Naive thymus-derived CD4-positive, alpha-beta T cell (primary cell): ENCODE measurements around the gene PSKH1. TPM values are rescaled to one million over a fixed set of nuclear protein-coding genes. Genes with fewer than 3 reads are reported as not detected.
A peak's percentile ranks its signal among the peaks of the same experiment; 100 is the strongest.

Experiments
- ATAC-seq: fragments of 150-1000 bp; cut with Tn5 transposase; 2 replicates; pipeline ENCODE4 v1.10.0; 2021; ENCODE audit warnings: mild to moderate bottlenecking, moderate library complexity
- CTCF ChIA-PET: fragments of 350-600 bp; sonication (Branson Sonifier 250); formaldehyde crosslinking; loops from one replicate; lab custom pipeline; 2021; ENCODE audit warnings: antibody characterized with exemption; lab: Charles Lee
- POLR2A ChIA-PET: fragments of 350-600 bp; sonication (Branson Sonifier 250); formaldehyde crosslinking; loops from one replicate; lab custom pipeline; 2021; ENCODE audit warnings: antibody characterized with exemption, inconsistent platforms; lab: Charles Lee
- DNase-seq, 9 donors: peaks; one replicate each; pipeline versions ENCODE4 v3.0.0 to v3.0.0-alpha.2; 2020 to 2022; ENCODE audit warnings: mixed read lengths in 1 of 9
- H3K27ac ChIP-seq: one replicate; pipeline ENCODE4 v1.7.0; 2013; ENCODE audit warnings: mild to moderate bottlenecking, low read depth, low read length, moderate library complexity
- H3K27me3 ChIP-seq, 2 donors: one replicate each; pipeline ENCODE4 v1.7.0; 2013; ENCODE audit warnings: low read length in 2 of 2, mild to moderate bottlenecking in 2 of 2, moderate library complexity in 2 of 2; ENCODE audit not compliant: control insufficient read depth in 2 of 2, insufficient read depth in 2 of 2
- H3K36me3 ChIP-seq, 3 experiments: 1 replicate in 2 of 3; 2 replicates in 1 of 3; pipeline ENCODE4 v1.7.0; 2013; ENCODE audit warnings: low read length in 3 of 3, mild to moderate bottlenecking in 3 of 3, moderate library complexity in 1 of 3; ENCODE audit not compliant: insufficient read depth in 3 of 3, control insufficient read depth in 2 of 3
- H3K4me1 ChIP-seq, 2 donors: one replicate each; pipeline ENCODE4 v1.7.0; 2013; ENCODE audit warnings: low read length in 2 of 2, mild to moderate bottlenecking in 2 of 2, moderate library complexity in 1 of 2; ENCODE audit not compliant: control insufficient read depth in 2 of 2, insufficient read depth in 2 of 2
- H3K4me3 ChIP-seq: 2 replicates; pipeline ENCODE4 v1.7.0; 2013; ENCODE audit warnings: mild to moderate bottlenecking, low read length
- H3K9me3 ChIP-seq, 3 experiments: 1 replicate in 2 of 3; 2 replicates in 1 of 3; pipeline ENCODE4 v1.7.0; 2013; ENCODE audit warnings: low read length in 3 of 3; ENCODE audit not compliant: control insufficient read depth in 2 of 3
- H3K27ac Mint-ChIP-seq, 9 donors: one replicate each; pipeline ENCODE4 v1.8.0; 2020 to 2022; ENCODE audit warnings: mixed read lengths in 9 of 9, mild to moderate bottlenecking in 8 of 9, moderate library complexity in 5 of 9, inconsistent platforms in 2 of 9
- H3K27me3 Mint-ChIP-seq, 5 donors: one replicate each; pipeline ENCODE4 v1.8.0; 2021 to 2022; ENCODE audit warnings: mixed read lengths in 5 of 5, mild to moderate bottlenecking in 1 of 5
- H3K36me3 Mint-ChIP-seq, 5 donors: one replicate each; pipeline ENCODE4 v1.8.0; 2020 to 2022; ENCODE audit warnings: mixed read lengths in 5 of 5, mild to moderate bottlenecking in 3 of 5, inconsistent platforms in 1 of 5
- H3K4me1 Mint-ChIP-seq, 7 donors: one replicate each; pipeline ENCODE4 v1.8.0; 2020 to 2022; ENCODE audit warnings: mixed read lengths in 7 of 7, mild to moderate bottlenecking in 3 of 7, inconsistent platforms in 1 of 7
- H3K4me3 Mint-ChIP-seq, 10 donors: one replicate each; pipeline ENCODE4 v1.8.0; 2020 to 2022; ENCODE audit warnings: mild to moderate bottlenecking in 10 of 10, mixed read lengths in 10 of 10, moderate library complexity in 6 of 10, inconsistent platforms in 2 of 10
- H3K9me3 Mint-ChIP-seq, 11 donors: one replicate each; pipeline ENCODE4 v1.8.0; 2020 to 2022; ENCODE audit warnings: mixed read lengths in 11 of 11, mild to moderate bottlenecking in 4 of 11, inconsistent platforms in 1 of 11, moderate library complexity in 1 of 11
- intact Hi-C, 2 donors: fragments of 100-400 bp; cut with micrococcal nuclease; formaldehyde crosslinking; loops; one replicate each; pipeline ENCODE4 v1.15.1; 2023
- polyA plus RNA-seq, 2 donors: library from polyadenylated mRNA; unstranded; fragments of 300-500 nt; fragmentation: Illumina TruSeq; gene quantifications; one replicate each; pipeline ENCODE4 v1.2.3, GENCODE V29; 2021
- total RNA-seq, 6 experiments: library from RNA in 5 of 6; stranded (reverse) in 5 of 6; gene quantifications; 1 replicate in 5 of 6; 2 replicates in 1 of 6; pipeline ENCODE4 v1.2.3 and lab custom pipeline; 2021 to 2026

Gene PSKH1
- total and polyA plus RNA-seq, 7 experiments from 2014 or later, result 18.0 to 34.0 (median 23.3) TPM

DNA sequence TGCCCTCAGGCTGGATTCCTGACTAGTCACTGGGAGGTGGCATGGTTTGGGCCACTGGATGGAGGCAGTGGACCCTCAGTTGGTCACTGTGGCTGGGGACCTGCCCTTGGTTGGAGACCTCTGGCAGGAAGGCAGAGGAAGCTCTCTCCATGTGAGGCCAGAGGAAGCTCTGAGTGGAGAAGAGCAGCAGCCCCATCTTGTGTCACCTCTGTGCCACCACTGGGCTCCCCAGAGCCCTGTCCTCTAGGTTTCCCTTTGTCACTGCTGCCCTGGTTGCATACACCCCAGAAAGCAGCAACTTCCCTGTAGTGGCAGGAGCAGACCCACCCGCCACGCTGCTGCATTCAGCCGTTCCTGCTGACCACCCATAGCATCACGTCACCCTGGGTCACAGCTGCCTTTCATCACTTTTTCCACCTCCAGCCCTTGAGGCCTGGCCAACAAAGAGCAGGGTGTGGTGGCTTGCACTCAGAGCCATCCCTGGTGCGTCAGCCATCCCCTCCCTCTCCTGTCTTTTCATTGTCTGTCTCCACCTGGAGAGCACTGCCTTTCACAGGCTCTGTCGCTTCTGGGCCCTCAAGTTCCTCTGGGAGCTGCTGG, 26.7 kb downstream of the PSKH1 start:
- H3K27me3 ChIP-seq, result no peaks in the 10 kb centered on the region
- H3K27ac ChIP-seq, result no peak overlapping the region
- no peaks in the 10 kb centered on the region for H3K9me3 ChIP-seq
- intact Hi-C loops, result no loop called here
- Mint-ChIP-seq H3K27me3 (no peaks in the 10 kb centered on the region), H3K4me1 (peaks cover 21 to 45% (median 40%) of the 10 kb centered on the region in 7 donors), H3K36me3 (peaks cover 0 to 18% (median 0%) of the 10 kb centered on the region in 5 donors), H3K4me3 (no peak overlapping the region), H3K9me3 (no peaks in the 10 kb centered on the region), H3K27ac (peak overlapping the region in 1 of 9 donors; percentile 5)
- peaks cover 0 to 57% (median 0%) of the 10 kb centered on the region in 3 experiments for H3K36me3 ChIP-seq
- ChIA-PET POLR2A (interaction anchor here (0.6 to 0.9 kb wide), 3 partner anchors 103 to 399 kb away, joined by 3 to 5 read pairs (median 3); partner anchors contain the start of genes DDX28 and DUS2), CTCF (interaction anchor here (0.6 to 1.1 kb wide), 2 partner anchors 248 to 399 kb away, joined by 4 to 5 read pairs; no protein-coding TSS in a partner anchor)
- DNase-seq (no peak), ATAC-seq (no peak)
- no peaks in the 10 kb centered on the region for H3K4me1 ChIP-seq
- H3K4me3 ChIP-seq, result no peak overlapping the region

DNA sequence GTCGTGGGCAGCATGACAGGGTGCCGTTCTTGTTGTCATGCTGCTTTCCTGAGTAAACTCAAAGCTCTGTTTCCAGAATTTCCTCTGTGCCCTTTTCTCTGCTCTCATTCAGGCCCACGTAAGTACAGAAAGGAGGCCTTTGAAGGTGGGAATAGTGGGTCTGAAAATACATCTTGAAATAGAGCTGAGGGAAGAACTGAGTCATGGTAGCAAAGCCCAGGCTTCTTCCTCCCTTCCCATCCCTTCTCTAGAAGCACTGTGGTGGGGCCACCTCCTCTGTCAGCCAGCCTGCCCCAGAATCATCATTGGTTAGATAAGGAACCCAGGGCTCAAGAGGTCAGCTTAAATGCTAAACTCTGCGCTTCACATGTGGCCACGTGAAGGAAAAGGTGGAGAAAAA, 29.2 kb downstream of the PSKH1 start:
- no peaks in the 10 kb centered on the region for H3K9me3 ChIP-seq

DNA sequence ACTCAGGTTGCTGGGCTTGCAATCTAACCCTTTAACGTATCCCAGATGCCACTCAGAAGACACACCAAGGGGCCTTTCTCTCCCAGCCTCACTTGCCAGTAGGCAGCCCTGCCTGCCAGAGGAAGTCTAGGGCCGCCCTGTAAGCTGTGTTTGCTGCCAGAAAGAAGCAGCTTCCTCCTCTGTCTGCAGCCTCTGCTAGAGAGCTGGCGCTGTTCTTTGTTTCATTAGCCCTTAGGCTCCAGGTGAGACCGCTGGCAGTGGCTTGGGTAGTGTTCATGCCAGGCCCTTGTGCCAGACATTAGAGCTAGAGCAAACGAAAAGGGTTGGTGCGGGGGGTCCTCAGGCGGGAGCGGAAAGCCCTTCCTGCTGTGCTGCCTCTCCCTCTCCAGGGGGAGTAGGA, 29.7 kb downstream of the PSKH1 start:
- ChIA-PET POLR2A (interaction anchor here (1.2 kb wide), 1 partner anchor 8 kb away, joined by 5 read pairs; no protein-coding TSS in a partner anchor), CTCF (no interaction called here)
- Histone ChIP-seq H3K9me3 (no peaks in the 10 kb centered on the region), H3K27me3 (no peaks in the 10 kb centered on the region), H3K4me3 (no peak overlapping the region), H3K36me3 (peaks cover 0 to 47% (median 0%) of the 10 kb centered on the region in 3 experiments), H3K4me1 (no peaks in the 10 kb centered on the region), H3K27ac (no peak overlapping the region)
- Mint-ChIP-seq H3K27ac (peak overlapping the region in 2 of 9 donors; percentile 55 to 69), H3K9me3 (no peaks in the 10 kb centered on the region), H3K27me3 (no peaks in the 10 kb centered on the region), H3K36me3 (peaks cover 0 to 3% (median 0%) of the 10 kb centered on the region in 5 donors), H3K4me1 (peaks cover under 1 to 19% (median 17%) of the 10 kb centered on the region in 7 donors), H3K4me3 (no peak overlapping the region)
- ATAC-seq (no peak), DNase-seq (no peak)
- intact Hi-C loops, result no loop called here

More for the DNA sequence above, 29.2 kb downstream of the PSKH1 start:
- ChIA-PET POLR2A (interaction anchor here (1.0 to 1.2 kb wide), 2 partner anchors 9 to 20 kb away, joined by 5 read pairs; no protein-coding TSS in a partner anchor), CTCF (no interaction called here)
- Mint-ChIP-seq H3K4me1 (peaks cover 5 to 24% (median 22%) of the 10 kb centered on the region in 7 donors), H3K4me3 (no peak overlapping the region), H3K27me3 (no peaks in the 10 kb centered on the region), H3K36me3 (peaks cover 0 to 8% (median 0%) of the 10 kb centered on the region in 5 donors), H3K9me3 (no peaks in the 10 kb centered on the region), H3K27ac (peak overlapping the region in 6 of 9 donors; percentile 17 to 74 (median 29))
- ATAC-seq (no peak), DNase-seq (no peak)
- H3K36me3 ChIP-seq, result peaks cover 0 to 46% (median 0%) of the 10 kb centered on the region in 3 experiments
- no peak overlapping the region for H3K27ac ChIP-seq
- no peak overlapping the region for H3K4me3 ChIP-seq
- H3K4me1 ChIP-seq, result no peaks in the 10 kb centered on the region
- intact Hi-C loops, result no loop called here
- H3K27me3 ChIP-seq, result no peaks in the 10 kb centered on the region

DNA sequence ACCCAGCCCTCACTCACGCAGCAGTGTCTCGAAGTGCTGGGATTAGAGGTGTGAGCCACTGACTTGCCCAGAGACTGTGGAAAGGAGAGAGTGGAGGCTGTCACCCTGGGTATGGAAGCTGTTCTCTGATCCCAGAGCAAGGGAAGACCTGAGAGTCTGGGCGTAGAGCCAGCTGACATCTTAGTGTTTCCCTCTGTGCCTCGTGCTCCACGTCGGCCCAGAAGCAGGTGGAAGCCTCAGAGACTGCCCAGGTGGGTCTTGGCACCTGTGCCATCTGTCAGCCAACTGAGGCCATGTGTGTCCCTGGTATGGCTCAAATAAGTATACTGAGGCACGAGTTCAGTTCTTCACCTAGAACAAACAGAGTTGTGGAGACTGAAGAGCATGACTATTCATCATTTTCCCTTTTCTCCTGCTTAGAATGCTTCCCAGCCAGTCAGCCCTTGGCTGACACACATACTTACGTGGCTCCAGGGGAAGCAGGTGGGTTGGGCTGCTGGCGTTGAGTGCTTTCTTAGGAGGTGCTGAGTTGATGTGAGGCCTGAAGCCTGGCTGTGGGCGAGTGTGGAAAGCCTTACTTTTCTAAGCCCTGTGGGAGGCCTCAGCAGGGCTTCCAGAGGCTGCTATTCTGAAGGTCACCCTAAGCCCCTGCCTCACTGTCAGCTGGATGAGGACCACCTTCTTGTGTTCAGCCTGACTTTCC, 30.5 kb downstream of the PSKH1 start:
- peaks cover 0 to 21% (median 14%) of the 10 kb centered on the region in 7 donors for H3K4me1 Mint-ChIP-seq
- no peaks in the 10 kb centered on the region for H3K9me3 ChIP-seq
- H3K36me3 Mint-ChIP-seq, result peaks cover 0 to 7% (median 0%) of the 10 kb centered on the region in 5 donors
- CTCF ChIA-PET, result interaction anchor here (1.8 kb wide), 1 partner anchor 40 kb away, joined by 5 read pairs; no protein-coding TSS in a partner anchor
- H3K27me3 Mint-ChIP-seq, result no peaks in the 10 kb centered on the region
- H3K27ac ChIP-seq, result no peak overlapping the region
- intact Hi-C loops, result no loop called here
- DNase-seq (no peak), ATAC-seq (no peak)
- no peaks in the 10 kb centered on the region for H3K9me3 Mint-ChIP-seq
- POLR2A ChIA-PET, result no interaction called here
- no peaks in the 10 kb centered on the region for H3K4me1 ChIP-seq
- H3K4me3 ChIP-seq, result no peak overlapping the region
- H3K27me3 ChIP-seq, result no peaks in the 10 kb centered on the region
- H3K27ac Mint-ChIP-seq, result peak overlapping the region in 4 of 9 donors; percentile 12 to 36 (median 21)
- no peak overlapping the region for H3K4me3 Mint-ChIP-seq
- peaks cover 0 to 45% (median 0%) of the 10 kb centered on the region in 3 experiments for H3K36me3 ChIP-seq

DNA sequence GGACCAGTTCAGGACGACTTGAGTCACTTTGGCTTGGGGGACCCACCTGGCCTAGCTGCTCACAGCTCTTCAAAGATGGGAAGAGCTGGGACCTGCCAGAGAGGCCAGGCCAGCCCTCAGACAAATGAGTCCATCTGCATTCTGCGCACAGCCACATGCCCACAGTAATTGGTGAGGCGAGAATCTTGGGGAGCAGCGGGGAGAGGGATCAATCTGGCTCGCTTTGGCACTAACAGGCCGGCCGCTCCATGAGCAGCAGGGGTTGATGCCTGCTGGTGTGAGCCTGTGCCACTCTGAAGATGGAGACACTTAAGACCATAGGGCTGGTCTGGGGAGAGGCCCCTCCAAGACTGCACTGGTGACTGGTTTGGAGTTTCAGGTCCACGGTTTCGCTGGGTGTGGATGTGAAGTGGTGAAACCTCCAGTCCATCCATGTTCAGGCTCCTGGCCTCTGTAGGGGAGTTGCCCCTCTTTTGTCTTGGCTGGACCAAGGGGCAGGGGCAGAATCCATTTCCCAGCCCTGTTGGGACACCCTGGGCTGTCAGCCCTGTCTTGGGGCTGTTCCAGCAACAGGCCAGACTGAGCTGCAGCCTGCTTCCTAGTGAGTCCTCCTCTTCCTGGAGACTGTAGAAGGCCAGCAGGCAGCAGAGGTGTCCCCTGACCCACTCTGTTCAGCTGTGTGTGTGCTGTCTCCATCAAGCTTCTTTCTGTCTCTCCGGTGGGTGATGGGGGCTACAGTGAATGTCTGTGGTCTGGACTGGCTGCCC, 31.3 kb downstream of the PSKH1 start:
- Mint-ChIP-seq H3K4me1 (peaks cover 0 to 22% (median 15%) of the 10 kb centered on the region in 7 donors), H3K4me3 (no peak overlapping the region), H3K9me3 (no peaks in the 10 kb centered on the region), H3K36me3 (peaks cover 0 to 7% (median 0%) of the 10 kb centered on the region in 5 donors), H3K27ac (peak overlapping the region in 4 of 9 donors; percentile 5 to 49 (median 32)), H3K27me3 (no peaks in the 10 kb centered on the region)
- ChIA-PET CTCF (interaction anchor here (1.8 kb wide), 1 partner anchor 41 kb away, joined by 5 read pairs; no protein-coding TSS in a partner anchor), POLR2A (no interaction called here)
- DNase-seq (no peak), ATAC-seq (no peak)
- H3K4me1 ChIP-seq, result no peaks in the 10 kb centered on the region
- H3K27me3 ChIP-seq, result no peaks in the 10 kb centered on the region
- intact Hi-C loops, result no loop called here
- H3K27ac ChIP-seq, result no peak overlapping the region
- peaks cover 0 to 45% (median 0%) of the 10 kb centered on the region in 3 experiments for H3K36me3 ChIP-seq
- H3K9me3 ChIP-seq, result no peaks in the 10 kb centered on the region
- no peak overlapping the region for H3K4me3 ChIP-seq

DNA sequence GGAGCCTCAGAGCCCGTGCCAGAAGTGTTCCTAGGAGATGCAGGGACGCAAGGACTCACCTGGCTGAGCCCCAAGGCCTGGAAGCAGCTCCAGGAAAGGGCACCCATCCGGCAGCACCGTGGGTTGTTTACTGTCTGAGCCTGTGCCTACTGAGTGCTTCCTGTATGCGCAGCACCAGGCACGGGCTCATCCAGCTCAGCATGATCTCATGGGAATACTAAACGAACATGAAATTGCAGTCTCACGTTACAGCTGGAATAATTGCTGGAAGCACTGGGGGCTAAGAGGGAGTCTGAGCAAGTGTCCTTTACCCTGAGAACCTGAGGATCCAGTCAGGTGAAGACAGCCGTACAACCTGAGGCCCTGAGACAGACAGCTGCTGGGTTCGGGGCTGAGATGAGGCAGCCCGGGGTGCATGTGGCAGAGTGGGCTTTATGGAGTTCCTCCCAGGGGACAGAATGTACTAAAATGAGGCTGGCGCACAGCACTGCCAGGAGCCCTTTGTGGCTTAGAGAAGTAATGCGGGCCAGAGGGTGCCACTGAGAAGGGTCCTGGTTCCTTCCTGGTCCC, 33.2 kb downstream of the PSKH1 start:
- H3K4me3 Mint-ChIP-seq, result peak overlapping the region in 2 of 10 donors; percentile 20 to 24

More for the DNA sequence above, 33.2 kb downstream of the PSKH1 start:
- POLR2A ChIA-PET, result interaction anchor here (0.6 to 0.8 kb wide), 2 partner anchors 32 to 362 kb away, joined by 3 read pairs; no protein-coding TSS in a partner anchor
- H3K4me1 ChIP-seq, result no peaks in the 10 kb centered on the region
- DNase-seq (no peak), ATAC-seq (no peak)
- Mint-ChIP-seq H3K4me1 (peaks cover 0 to 22% (median 12%) of the 10 kb centered on the region in 7 donors), H3K27ac (peak overlapping the region in 4 of 9 donors; percentile 14 to 86 (median 55)), H3K9me3 (no peaks in the 10 kb centered on the region), H3K27me3 (no peaks in the 10 kb centered on the region), H3K36me3 (peaks cover 0 to 4% (median 0%) of the 10 kb centered on the region in 5 donors)
- intact Hi-C loops, result no loop called here
- H3K4me3 ChIP-seq, result no peak overlapping the region
- no peaks in the 10 kb centered on the region for H3K27me3 ChIP-seq
- no peaks in the 10 kb centered on the region for H3K9me3 ChIP-seq
- CTCF ChIA-PET, result interaction anchor here (0.6 to 1.9 kb wide), 5 partner anchors 43 to 405 kb away, joined by 3 to 7 read pairs (median 3); partner anchors contain the start of genes DDX28 and DUS2
- H3K27ac ChIP-seq, result no peak overlapping the region
- peaks cover 0 to 59% (median 0%) of the 10 kb centered on the region in 3 experiments for H3K36me3 ChIP-seq
